Measurements from ENCODE around the gene SNTN. TPM values are rescaled to one million over a fixed set of nuclear protein-coding genes. Genes with fewer than 3 reads are reported as not detected.

The SNTN gene
- total and polyA plus RNA-seq, 2 of the 13 experiments (the other 11 are each of a cell fraction or from before 2014, with no cell fraction given), result not detected

GRCh38 chr3:63662011-63662410, 9.5 kb downstream of the SNTN start:
- DNase-seq (ENCODE audit: low spot score) (no peak), FAIRE-seq (no peak), ATAC-seq (no peak)
- Histone ChIP-seq H3K9ac (ENCODE audit: insufficient read depth, low read depth, low read length) (no peak overlapping the region), H3K27me3 (ENCODE audit: control insufficient read depth in 1 of 2, insufficient read depth in 2 of 2, low read length in 2 of 2) (no peaks in the 10 kb centered on the region), H3K4me1 (ENCODE audit: insufficient read depth, low read length) (no peaks in the 10 kb centered on the region), H3K79me2 (ENCODE audit: insufficient read depth, low read length) (no peaks in the 10 kb centered on the region), H3K27ac (ENCODE audit: extremely low read length, insufficient read depth, low read length) (no peak overlapping the region), H3K4me2 (ENCODE audit: low read depth, low read length) (no peak overlapping the region), H4K20me1 (ENCODE audit: insufficient read depth, low read length) (no peaks in the 10 kb centered on the region), H3K4me3 (replicated peaks in 1 of 3; ENCODE audit: insufficient read depth in 1 of 3, low read depth in 2 of 3, low read length in 3 of 3) (no peak overlapping the region), H2AFZ (ENCODE audit: low read length) (no peak overlapping the region), H3K9me3 (ENCODE audit: low read length) (no peaks in the 10 kb centered on the region), H3K36me3 (replicated peaks in 1 of 2; ENCODE audit: control insufficient read depth in 1 of 2, insufficient read depth in 2 of 2, low read length in 2 of 2) (no peaks in the 10 kb centered on the region)
- in situ Hi-C loops (cut with HindIII; ENCODE audit: extremely low pct_ligation_motif_present, low pct_unique_long_range_greater_than_20kb) (no loop called here), intact Hi-C loops (cut with micrococcal nuclease; ENCODE audit: unreplicated experiment) (loop anchor here (10.0 kb wide), 1 partner anchor 307 kb away; no protein-coding TSS in a partner anchor)
- CTCF ChIA-PET (ENCODE audit: low intra/inter-chr PET ratio, low total read pairs), result no interaction called here
- BruUV-seq (replicated peaks), result no TSS peak
- 13% methylated on average over 3 of the region's 4 CpGs for WGBS (ENCODE audit: low lambda C conversion rate)
- POLR2A ChIA-PET, result no interaction called here
- TF ChIP-seq BORCS8-MEF2B (CRISPR knock-in tag; IDR thresholded peaks at IDR 0.05), result no peak
- no peak for TF ChIP-seq NFAT5 (CRISPR knock-in tag; IDR thresholded peaks at IDR 0.05)
- no peak for TF ChIP-seq NRL (CRISPR knock-in tag; IDR thresholded peaks at IDR 0.05; ENCODE audit: borderline replicate concordance)
- no peak for TF ChIP-seq TFAP4 (IDR thresholded peaks at IDR 0.05; ENCODE audit: borderline replicate concordance, low read depth)
- TF ChIP-seq HIVEP1 (CRISPR knock-in tag; IDR thresholded peaks at IDR 0.05), result no peak
- no peak for TF ChIP-seq PPARG (CRISPR knock-in tag; conservative IDR thresholded peaks at IDR 0.05)
- TF ChIP-seq NPAS2 (CRISPR knock-in tag; IDR thresholded peaks at IDR 0.05; ENCODE audit: borderline replicate concordance), result no peak
- TF ChIP-seq ZNF773 (CRISPR knock-in tag; IDR thresholded peaks at IDR 0.05; ENCODE audit: borderline replicate concordance), result no peak
- TF ChIP-seq UBTF (CRISPR knock-in tag; IDR thresholded peaks at IDR 0.05), result no peak
- no peak for TF ChIP-seq MTA3 (CRISPR knock-in tag; IDR thresholded peaks at IDR 0.05)
- TF ChIP-seq ZSCAN25 (CRISPR knock-in tag; IDR thresholded peaks at IDR 0.05), result no peak
- no peak for TF ChIP-seq ZNF674 (CRISPR knock-in tag; IDR thresholded peaks at IDR 0.05; ENCODE audit: low read depth)
- no peak for TF ChIP-seq ZNF251 (CRISPR knock-in tag; IDR thresholded peaks at IDR 0.05)
- no peak for TF ChIP-seq TBP (CRISPR knock-in tag; IDR thresholded peaks at IDR 0.05)
- no peak for TF ChIP-seq ZNF121 (CRISPR knock-in tag; IDR thresholded peaks at IDR 0.05)
- TF ChIP-seq ZBTB1 (CRISPR knock-in tag; IDR thresholded peaks at IDR 0.05; ENCODE audit: borderline replicate concordance), result no peak

All from HepG2 (cell line).